GM12801 (cell line): ENCODE data around the gene LDHB.

Experiments
- CTCF ChIP-seq: IDR thresholded peaks from one replicate; pipeline ENCODE4 v1.5.1; 2011; ENCODE audit warnings: control low read depth; ENCODE audit not compliant: insufficient read length; ENCODE audit errors: extremely low read depth

Gene LDHB

GRCh38 chr12:21675641-21676040 is 18.0 kb upstream of the LDHB start:
- no peak for TF ChIP-seq CTCF

GRCh38 chr12:21675096-21675495 is 17.5 kb upstream of the LDHB start:
- TF ChIP-seq CTCF: no peak

GRCh38 chr12:21672146-21672545 is 14.5 kb upstream of the LDHB start:
- no peak for TF ChIP-seq CTCF

- no peak for TF ChIP-seq CTCF
These were observed 9.1 kb upstream of the LDHB start for GRCh38 chr12:21666722-21667121.

- TF ChIP-seq CTCF: no peak
These were observed 8.2 kb upstream of the LDHB start for GRCh38 chr12:21665816-21666215.

- no peak for TF ChIP-seq CTCF
These were observed 4.6 kb upstream of the LDHB start for GRCh38 chr12:21662122-21662792.

GRCh38 chr12:21659383-21659782 is 1.7 kb upstream of the LDHB start:
- no peak for TF ChIP-seq CTCF
